HepG2 (cell line): ENCODE results near the gene ADI1.

Experiments used
- HHEX ChIP-seq: IDR thresholded peaks from 2 replicates; pipeline ENCODE4 v1.6.1; 2016; ENCODE audit warnings: control low read depth
- IRF1 ChIP-seq: sonication (generic); formaldehyde crosslinking; IDR thresholded peaks from 2 replicates; pipeline ENCODE4 v1.4.0; 2020; ENCODE audit warnings: low read depth, mild to moderate bottlenecking, missing genetic modification reagents
- JUND ChIP-seq: sonication (generic); formaldehyde crosslinking; IDR thresholded peaks from 2 replicates; pipeline ENCODE4 v1.8.0; 2022; ENCODE audit warnings: mild to moderate bottlenecking, missing genetic modification reagents
- MXI1 ChIP-seq: IDR thresholded peaks from 3 replicates; pipeline ENCODE4 v1.6.1; 2012; ENCODE audit warnings: low read depth, low read length, inconsistent platforms, borderline replicate concordance
- RXRA ChIP-seq: sonication (generic); formaldehyde crosslinking; IDR thresholded peaks from 2 replicates; pipeline ENCODE4 v1.5.1; 2020; ENCODE audit warnings: missing genetic modification reagents
- SIN3A ChIP-seq: IDR thresholded peaks from 2 replicates; pipeline ENCODE4 v1.6.1; 2011; ENCODE audit warnings: low read depth, mild to moderate bottlenecking, control low read depth, low read length, borderline replicate concordance
- SMC3 ChIP-seq: IDR thresholded peaks from 2 replicates; pipeline ENCODE4 v1.6.1; 2011; ENCODE audit warnings: low read length, improper control_type of control experiment
- TF ChIP-seq, protein P1 (sequence below), 2 experiments: sonication (generic) in 1 of 2; formaldehyde crosslinking in 1 of 2; IDR thresholded peaks; 2 replicates each; pipeline versions ENCODE4 v1.5.1 to v1.6.1; 2011 to 2020; ENCODE audit warnings: borderline replicate concordance in 1 of 2, low read depth in 1 of 2, low read length in 1 of 2, mild to moderate bottlenecking in 1 of 2, missing genetic modification reagents in 1 of 2, moderate library complexity in 1 of 2

DNA sequence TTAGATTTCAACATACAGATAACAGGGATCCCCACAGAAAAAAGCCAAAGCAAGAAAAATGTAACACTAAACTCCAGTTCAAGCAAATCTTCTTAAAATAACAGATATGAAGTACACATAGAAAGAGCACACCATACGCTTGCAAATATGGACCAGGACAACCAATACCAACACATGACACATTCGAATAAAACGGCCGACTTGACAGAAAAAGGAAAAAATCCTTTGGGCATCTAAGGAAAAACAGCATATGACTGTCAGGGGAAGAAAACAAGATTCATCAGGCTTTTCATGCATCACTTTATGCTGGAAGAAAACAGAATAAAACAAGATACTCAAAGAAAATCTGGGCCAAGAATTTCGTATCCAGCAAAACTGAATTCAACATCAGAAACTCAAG lies 22.8 kb upstream of the ADI1 start:
- TF ChIP-seq, protein P1, sequence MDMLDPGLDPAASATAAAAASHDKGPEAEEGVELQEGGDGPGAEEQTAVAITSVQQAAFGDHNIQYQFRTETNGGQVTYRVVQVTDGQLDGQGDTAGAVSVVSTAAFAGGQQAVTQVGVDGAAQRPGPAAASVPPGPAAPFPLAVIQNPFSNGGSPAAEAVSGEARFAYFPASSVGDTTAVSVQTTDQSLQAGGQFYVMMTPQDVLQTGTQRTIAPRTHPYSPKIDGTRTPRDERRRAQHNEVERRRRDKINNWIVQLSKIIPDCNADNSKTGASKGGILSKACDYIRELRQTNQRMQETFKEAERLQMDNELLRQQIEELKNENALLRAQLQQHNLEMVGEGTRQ (IDR thresholded peaks at IDR 0.05; ENCODE audit: low read depth, low read length), result no peak
- TF ChIP-seq, protein P1 (CRISPR knock-in tag; IDR thresholded peaks at IDR 0.05; ENCODE audit: borderline replicate concordance), result no peak
- no peak for TF ChIP-seq JUND (CRISPR knock-in tag)
- TF ChIP-seq HHEX (CRISPR knock-in tag), result no peak
- no peak for TF ChIP-seq IRF1
- no peak for TF ChIP-seq RXRA (CRISPR knock-in tag)
- no peak for TF ChIP-seq SMC3
- no peak for TF ChIP-seq MXI1
- TF ChIP-seq SIN3A, result no peak
